ENCODE measurements around the gene TFRC.
"Not testable (repeated sequence)": the region's sequence is repeated elsewhere in the genome, so short reads cannot be mapped to it uniquely, and the experiment has no call there.

The TFRC gene

GRCh38 chr3:196000360-196000950 is 81.4 kb downstream of the TFRC start:
- H3K27me3 ChIP-seq (replicated peaks); H3K4me3 ChIP-seq (ENCODE audit: low read depth, low read length); DNase-seq; in situ Hi-C loops (cut with HindIII; ENCODE audit: low pct_ligation_motif_present, low sequenced_read_pairs); H3K27ac ChIP-seq; H3K36me3 ChIP-seq (replicated peaks): not testable (repeated sequence)

GRCh38 chr3:195999896-196000295 is 82.0 kb downstream of the TFRC start:
- Histone ChIP-seq H3K27me3 (replicated peaks) (peaks cover 3% of the 10 kb centered on the region), H3K27ac (no peak overlapping the region), H3K4me3 (ENCODE audit: low read depth, low read length) (no peak overlapping the region), H3K36me3 (replicated peaks) (no peaks in the 10 kb centered on the region)
- no peak for TF ChIP-seq CTCF (IDR thresholded peaks at IDR 0.05; ENCODE audit: low read depth, low read length, missing control alignments)
- in situ Hi-C loops (cut with HindIII; ENCODE audit: low pct_ligation_motif_present, low sequenced_read_pairs), result no loop called here
- DNase-seq, result no peak

Data from brain microvascular endothelial cell (primary cell).